Breast epithelium (tissue), 3 donors: ENCODE measurements around the gene ZNF536.

Experiments
- CTCF ChIP-seq, 3 donors: fragments of 450-650 bp; IDR thresholded peaks; one replicate each; pipeline ENCODE4 v1.5.1; 2016 to 2017; ENCODE audit warnings: antibody characterized with exemption in 3 of 3, mild to moderate bottlenecking in 3 of 3, moderate library complexity in 3 of 3
- POLR2A ChIP-seq: fragments of 450-650 bp; IDR thresholded peaks from one replicate; pipeline ENCODE4 v1.6.1; 2016; ENCODE audit warnings: antibody characterized with exemption, mild to moderate bottlenecking, moderate library complexity
- POLR2AphosphoS5 ChIP-seq, 3 donors: sonication (generic); formaldehyde crosslinking; IDR thresholded peaks; one replicate each; pipeline ENCODE4 v1.6.1; 2017; ENCODE audit warnings: antibody characterized with exemption in 3 of 3

GRCh38 chr19:30444253-30444671 lies 72.1 kb downstream of the ZNF536 start:
- TF ChIP-seq CTCF (IDR thresholded peaks at IDR 0.05): no peak
- TF ChIP-seq POLR2A: no peak
- no peak for TF ChIP-seq POLR2AphosphoS5 (IDR thresholded peaks at IDR 0.05)
